Muscle of arm (tissue), 12 donors: ENCODE results near the gene SCLT1. TPM values are rescaled to one million over a fixed set of nuclear protein-coding genes. Genes with fewer than 3 reads are reported as not detected.

Experiments used
- DNase-seq: peaks from one replicate; pipeline ENCODE4 v3.0.0-alpha.2; 2013
- polyA plus RNA-seq, 12 donors: library from polyadenylated mRNA; unstranded; fragments of 120-200 nt; gene quantifications; one replicate each; pipeline ENCODE4 v1.2.1, GENCODE V29; 2013; ENCODE audit not compliant: insufficient read length in 12 of 12

SCLT1 gene
- polyA plus RNA-seq, 12 donors: 6.8 to 17.6 (median 10.0) TPM; not detected in 1

DNA sequence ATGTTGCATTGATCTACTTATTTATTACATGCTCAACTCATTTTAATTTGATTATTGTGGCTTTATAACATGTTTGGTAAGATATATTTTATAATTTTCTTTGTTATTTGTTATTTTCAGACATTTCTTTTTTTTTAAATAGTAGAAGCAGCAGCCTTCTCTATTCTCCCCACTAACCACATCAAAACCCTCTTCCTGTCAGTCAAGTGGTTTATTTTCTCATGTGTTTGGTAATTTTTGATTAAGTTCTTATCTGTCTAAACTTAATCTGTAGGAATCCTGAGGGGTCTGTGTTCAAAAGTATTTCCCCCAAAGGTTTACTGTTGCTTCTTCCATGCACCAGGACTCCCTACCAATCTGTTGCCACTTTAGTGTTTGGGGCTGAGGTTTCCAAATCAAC is 131.9 kb downstream of the SCLT1 start:
- DNase-seq: no peak

DNA sequence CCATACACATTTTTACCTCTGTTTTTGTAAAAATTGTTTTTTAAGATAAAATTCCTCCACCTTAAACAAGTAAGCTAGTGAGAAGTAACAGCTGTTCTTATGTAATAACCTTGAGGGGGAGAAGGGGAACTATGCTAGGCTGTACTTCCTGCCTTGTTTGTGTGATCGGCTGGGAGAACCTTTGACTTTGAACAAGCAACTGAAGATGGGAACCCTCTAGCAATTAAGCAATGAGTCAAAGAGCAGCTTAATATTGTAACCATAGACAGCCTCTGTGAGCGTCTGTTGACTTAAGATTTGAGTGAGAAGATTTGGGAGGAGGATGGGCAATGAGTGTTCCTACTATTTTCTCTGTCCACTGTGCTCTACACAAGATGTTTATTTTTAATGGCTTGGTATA is 135.1 kb downstream of the SCLT1 start:
- no peak for DNase-seq

DNA sequence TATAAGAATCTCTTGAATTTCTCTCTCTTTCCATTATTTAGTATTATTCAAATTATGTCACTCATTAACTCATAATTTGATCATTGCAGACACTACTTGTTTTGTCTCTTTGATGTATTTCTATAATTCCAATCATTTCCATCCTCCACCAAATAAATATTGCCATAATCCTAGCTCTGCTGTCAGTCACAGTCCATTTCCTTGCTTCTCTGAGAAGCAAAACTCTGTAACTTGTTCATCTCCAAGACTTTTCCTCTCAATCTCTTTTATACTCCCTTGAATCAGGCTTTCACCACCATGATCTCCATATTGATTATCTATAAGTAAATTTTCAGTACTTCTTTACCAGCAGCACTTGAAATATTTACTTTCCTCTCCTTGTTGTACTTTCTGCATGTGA is 135.9 kb downstream of the SCLT1 start:
- DNase-seq: no peak

DNA sequence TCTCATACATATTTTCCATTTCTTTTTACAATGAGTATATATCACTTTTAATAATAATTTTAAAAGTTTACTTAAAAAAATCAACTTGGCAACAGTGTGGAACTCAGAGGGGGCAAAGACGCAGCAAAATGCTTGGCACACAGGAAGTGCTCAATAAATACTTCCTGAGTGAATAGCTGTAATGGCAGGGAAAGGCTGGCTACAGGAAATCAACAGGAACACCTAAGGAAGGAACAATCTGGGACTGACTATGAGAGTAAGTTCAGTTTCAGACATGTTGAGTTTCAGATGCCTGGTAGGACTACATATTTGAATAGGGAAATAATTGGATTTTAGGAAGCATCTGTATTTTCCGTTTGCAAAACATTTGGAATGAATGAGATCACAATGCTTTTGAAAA is 137.6 kb downstream of the SCLT1 start:
- no peak for DNase-seq

DNA sequence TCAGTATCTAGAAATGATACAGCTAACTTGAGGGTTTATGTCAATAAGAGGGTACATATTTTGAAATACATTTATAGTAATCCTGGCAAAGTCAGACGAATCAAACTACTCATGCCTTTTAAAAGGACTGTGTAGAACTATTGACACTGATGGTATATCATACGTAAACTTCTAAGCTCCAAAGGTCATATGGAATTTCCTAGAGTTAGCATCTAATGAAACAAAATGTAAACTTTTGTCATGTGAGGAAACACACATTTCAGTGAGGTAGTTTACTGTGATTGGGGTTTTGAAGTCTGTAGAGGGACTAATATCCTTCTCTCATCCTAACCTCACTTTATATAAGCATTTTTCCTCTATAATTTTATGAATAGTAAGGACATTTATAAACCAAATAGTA is 138.4 kb downstream of the SCLT1 start:
- DNase-seq: no peak

DNA sequence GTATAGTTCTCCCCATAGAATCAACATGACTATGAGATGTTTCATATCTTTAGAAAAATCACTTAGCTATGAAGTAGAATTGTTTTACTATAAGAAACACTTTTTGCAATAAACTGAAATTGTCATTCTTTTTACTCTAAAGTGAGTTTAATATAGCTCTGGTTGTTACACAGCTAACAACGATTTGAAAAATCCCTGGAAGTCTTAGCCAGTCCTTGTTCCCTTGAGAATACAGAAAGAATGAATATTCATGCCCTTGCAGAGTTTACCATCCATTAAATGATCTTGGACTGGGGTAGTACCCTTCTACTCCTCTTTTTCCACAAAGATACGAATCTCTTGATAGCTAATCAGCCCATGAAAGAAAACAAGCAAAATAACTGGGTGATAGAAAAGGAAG is 142.0 kb downstream of the SCLT1 start:
- no peak for DNase-seq

DNA sequence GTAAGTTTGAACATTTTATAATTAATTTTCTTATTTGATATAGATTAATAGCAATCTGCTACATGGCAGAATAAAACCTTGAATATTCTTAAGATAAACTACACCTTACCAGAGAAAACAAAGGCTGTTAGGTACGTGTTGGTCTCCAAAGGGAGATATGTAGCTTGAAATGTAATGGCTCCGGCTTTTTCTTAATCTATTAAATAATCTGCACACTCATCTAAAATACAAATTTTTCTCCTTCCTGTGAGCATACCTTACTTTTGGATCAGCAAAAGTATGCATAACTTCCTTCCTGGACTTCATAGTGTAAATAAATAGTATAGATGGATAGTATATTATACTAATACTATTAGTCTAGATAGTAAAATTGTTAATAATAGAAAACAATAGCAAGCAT is 142.5 kb downstream of the SCLT1 start:
- no peak for DNase-seq

DNA sequence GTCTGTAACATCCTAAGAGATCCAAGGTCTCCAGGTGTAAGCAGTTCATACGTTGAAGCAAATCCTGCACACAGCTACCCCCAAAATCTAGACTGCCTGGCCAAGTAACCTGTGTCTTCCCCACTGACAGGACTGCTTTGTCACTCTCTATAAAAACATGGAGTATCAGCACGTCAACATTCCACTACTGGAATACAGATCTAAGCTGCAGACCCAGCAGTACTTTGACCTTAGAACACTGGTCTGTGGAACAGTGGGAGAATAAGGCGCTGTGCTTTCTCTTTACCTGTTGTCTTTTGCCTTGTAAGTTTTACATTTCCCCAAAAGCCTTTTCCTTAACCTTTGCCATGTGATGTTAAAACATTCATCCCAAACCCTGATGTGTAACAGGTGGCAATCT is 146.4 kb downstream of the SCLT1 start:
- DNase-seq: no peak

DNA sequence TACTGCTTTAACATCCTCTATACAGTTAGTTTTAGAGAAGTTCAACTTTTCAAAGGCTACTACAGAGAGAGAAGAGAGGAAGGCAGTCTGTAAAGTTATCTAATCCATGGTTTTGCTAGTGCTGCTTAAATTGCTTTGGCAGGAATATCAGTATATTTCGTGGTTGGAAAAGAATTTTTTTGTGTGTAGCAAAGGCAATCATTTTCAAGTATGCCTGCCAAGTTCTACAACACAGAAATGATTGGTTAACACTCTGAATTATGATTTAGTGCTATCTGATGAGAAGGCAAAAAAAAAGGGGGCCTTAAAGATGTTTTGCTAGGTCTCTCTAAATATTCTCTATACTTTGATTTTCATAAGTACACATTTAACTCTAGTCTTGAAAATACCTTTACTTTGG is 150.7 kb downstream of the SCLT1 start:
- peak; percentile 45 for DNase-seq

DNA sequence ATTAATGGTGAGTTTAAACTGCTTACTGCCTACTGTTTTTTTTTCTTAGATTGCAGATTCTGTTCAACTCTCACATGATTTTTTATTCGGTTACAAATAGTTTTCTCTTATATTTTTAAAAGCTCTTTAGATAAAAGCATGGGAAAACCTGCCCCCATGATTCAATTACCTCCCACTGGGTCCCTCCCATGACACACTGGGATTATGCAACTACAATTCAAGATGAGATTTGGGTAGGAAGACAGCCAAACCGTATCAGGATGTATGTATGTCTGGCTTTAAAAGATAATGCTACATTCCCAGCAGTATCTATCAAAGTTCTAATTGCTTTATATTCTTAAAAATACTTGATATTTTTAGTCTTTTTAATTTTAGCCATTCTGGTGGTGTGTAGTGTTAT is 152.4 kb downstream of the SCLT1 start:
- no peak for DNase-seq

DNA sequence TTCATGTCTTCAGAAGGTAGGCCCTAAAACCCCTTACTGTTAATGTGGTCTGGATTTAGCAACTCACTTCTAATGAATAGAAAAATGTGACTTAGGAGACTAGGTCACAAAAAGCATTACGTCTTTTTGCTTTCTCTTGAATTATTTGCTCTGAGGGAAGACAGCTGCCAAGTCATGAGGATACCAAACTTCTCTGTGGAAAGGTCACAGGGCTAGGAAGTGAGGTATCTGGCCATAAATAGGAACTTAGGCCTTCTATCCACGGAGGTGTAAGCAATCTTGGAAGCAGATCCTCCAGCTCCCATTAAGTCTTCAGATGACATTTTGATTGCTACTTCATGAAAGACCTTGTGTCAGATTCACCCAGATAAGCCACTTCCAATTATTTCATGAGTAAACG is 163.3 kb downstream of the SCLT1 start:
- no peak for DNase-seq

DNA sequence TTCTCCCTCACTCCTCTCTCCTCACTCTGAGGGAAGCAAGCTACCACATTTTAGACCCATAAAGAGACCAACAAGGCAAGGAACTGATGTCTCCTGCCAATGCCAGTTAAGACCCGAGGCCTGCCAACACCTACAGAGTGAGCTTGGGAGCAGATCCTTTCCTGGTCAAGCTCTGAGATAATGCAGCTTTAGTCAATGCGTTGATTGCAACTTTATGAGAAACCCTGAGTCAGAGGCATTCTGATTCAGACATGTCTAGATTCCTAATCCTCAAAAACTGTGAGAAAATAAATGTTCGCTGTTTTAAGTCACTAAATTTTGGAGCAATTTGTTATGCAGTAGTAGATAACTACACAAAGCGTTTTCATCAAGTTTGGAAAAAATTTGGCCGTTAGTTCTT is 168.4 kb downstream of the SCLT1 start:
- no peak for DNase-seq

DNA sequence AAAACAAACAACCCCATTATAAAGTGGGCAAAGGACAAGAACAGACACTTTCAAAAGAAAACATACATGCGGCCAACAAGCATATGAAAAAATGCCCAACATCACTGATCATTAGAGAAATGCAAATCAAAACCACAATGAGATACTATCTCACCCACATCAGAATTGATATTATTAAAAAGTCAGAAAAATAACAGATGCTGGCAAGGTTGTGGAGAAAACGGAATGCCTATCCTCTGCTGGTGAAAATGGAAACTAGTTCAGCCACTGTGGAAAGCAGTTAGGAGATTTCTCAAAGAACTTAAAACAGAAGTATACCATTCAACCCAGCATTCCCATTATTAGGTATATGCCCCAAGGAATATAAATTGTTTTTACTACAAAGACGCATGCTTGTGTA is 171.4 kb downstream of the SCLT1 start:
- DNase-seq: no peak

DNA sequence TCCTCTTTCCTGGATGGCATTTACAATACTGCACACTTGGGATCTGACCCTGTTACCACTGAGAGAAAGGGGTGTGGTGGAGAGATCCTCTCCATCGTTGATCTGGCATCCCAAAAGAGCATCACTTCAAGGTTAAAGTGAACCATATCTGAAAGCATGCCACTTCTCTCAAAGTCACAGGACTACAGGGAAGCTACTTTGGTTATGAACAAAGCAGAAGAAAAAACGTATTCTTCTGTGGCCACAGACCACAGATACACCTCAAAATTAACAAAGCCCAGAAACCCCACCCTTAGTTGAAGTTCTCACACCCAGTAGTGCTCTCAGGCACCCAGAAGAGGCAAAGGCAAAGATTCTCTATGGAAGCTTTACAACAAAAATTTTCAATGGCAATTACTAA is 175.6 kb downstream of the SCLT1 start:
- no peak for DNase-seq

DNA sequence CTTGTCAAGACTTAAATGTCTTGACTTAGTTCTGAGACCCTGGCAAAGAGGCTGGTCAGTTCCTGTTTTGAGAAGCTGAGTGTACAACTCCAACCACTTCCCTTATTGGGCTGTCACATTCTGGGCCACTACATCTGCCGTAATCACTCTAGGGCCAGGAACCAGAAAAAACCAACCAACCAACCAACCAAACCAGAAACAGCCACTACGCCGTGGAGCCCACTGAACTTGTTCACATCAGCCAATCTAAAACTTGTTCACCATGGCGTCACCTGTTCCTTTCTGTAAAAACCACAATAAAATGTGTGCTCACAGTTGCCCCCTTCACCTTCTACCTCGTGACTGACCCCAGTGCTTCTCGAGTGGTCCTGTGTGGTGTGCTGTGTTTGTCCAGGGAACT is 176.5 kb downstream of the SCLT1 start:
- no peak for DNase-seq

DNA sequence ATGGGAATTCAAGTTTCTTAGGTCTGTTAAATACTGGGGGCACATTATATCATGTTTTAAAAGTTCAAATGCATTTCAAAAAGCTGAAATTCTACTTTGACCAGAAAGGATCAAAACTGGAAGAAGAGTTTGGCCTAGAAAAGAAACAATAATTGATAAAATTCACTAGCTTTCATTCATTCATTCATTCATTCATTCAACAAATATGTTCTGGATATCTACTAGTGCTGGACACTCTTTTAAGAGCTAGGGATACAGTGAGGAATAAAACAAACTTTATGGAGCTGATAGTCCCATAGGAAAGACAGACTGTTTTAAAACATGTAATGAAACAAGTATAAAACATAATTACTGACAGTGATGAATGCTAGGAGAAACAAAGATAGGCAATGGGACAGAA is 177.8 kb downstream of the SCLT1 start:
- DNase-seq: no peak

DNA sequence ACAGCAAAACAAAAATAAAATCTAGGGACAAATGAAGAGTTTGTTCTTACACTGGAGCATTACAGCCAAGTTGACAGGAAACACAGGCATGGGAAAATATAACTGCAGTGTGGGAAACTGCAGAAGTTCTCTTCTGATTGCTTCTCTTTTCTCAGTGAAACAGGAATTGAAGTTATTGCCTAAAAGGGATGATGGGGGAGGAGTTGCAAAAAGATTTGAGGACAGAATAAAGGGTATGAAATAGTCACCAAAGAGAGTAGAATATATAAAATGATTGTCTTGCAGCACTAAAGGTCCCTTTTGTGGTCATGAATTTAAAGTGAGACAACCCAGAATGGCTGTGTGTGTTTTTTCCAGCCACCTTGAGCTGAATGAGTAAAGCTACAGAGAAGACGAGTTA is 180.1 kb downstream of the SCLT1 start:
- no peak for DNase-seq

DNA sequence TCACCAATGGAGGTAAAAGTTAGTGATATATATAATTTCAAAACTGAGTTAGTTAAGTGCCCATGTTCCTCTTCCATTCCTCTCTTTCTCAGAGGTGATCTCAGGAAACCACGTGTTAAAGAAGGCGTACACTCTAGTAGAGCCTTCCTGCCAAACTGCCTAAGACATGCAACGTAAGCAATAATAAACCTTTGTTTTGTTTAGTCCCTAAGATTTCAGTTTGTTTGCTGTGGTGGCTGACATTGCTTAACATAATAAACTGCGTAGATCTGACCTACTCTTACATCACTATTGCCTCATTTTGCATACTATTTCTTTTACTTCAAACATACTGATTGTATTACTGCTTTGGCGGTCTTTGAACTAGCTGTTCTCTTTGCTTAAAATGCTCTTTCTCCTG is 184.6 kb downstream of the SCLT1 start:
- no peak for DNase-seq

DNA sequence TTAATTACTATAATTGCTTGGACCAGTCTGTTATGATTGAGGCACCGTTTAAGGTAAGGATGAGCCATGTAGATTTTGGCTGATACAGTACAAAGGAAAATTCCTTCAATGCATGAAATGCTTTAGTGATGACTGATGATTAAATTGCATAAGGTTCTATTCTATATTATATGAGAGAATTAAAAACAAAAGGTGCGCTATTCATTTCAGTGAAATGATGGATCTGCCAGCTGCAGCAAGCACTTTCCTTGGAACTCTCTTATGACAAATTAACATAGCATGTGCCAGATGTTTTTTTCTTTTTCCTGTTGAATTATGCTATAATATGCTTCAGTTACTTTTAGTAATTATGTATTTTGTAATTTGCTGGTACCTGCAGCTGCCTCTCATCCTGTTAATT is 185.4 kb downstream of the SCLT1 start:
- no peak for DNase-seq

DNA sequence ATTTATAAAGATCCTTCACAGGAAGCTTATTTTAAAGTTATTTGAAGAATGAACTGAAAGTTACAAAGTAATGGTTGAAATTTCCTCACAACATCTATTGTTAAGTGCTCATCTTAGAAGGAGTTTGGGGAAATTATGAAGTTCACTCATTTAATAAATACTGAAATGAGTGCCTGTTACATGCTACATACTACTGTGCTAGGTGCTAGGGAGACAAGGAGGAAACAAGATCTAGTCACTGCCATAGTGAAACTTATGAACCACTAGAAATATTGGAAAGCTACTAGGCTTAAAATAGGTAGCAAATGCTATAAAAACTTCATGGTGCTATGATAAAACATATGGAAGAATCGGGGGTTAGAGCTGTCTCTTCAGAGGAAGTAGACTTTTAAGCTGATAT is 186.8 kb downstream of the SCLT1 start:
- DNase-seq: no peak

DNA sequence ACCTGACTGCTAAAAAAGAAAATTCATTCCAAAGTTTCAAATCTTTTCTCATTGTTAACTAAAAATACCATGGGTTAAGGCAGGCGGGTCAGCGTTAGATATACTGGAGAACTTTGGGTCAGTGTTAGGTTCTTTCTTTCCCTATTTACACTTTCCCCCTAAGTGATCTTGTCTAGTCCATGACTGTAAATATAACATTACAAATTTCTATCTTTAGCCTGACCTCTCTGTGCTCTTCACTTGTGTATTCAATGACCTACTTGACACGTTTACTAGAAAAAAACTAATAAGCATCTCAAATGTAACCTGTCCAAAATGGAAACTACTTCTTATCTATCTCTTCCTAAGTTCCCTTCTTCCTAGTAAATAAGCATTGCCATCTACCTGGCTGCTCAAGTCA is 188.5 kb downstream of the SCLT1 start:
- DNase-seq: no peak

DNA sequence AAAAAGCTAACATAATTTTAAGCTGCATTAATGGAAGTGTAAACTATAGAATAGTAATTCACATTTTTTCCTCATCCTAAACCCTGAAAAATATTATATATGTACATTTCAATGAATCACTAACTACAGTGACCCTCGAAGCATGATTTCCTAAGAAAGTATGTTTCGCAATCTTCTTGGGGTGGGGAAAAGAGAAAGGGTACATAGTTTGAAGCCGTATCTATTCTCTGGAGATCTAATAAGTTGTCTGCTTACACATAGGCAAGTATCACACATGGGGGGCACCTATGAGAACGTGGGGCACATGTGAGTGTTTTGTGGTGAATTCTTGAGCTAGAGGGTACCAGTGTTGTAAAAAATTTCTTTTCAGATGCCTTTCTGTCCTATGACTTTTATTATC is 212.7 kb downstream of the SCLT1 start:
- no peak for DNase-seq

DNA sequence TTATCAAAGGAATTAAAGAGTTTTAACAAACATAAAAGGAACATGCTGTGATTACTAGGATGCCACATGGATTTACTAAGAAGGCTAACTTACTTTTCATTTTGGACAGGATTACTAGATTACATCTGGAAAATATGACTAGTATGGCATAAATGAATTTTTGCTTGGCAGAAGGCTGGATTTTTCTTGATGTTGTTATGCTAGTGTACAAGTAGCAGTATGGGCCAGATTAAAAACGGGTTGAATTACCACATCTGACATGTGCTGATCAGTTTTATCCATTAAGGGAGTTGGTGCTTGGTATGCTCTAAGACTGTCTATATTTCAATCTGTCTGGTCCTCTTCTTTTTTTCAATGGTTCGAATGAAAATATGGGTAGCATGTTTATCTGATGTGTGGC is 213.4 kb downstream of the SCLT1 start:
- no peak for DNase-seq

DNA sequence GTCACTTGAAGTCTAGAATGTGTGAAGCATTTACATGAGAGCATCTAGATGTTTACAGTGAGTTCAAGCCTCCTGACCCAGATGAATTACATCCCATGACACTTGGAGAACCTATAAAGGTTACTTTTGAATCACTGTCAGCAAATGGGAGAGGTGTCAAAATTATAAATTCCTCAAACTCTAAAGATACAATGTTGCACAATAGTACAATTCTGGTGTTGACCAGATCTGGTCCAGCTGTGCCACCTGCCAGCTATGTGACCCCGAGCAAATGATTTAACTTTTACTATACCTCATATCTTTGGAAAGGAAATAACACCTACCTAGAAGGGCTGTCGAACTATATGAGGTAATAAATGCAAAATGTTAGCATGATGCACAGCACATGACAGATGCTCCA is 214.1 kb downstream of the SCLT1 start:
- no peak for DNase-seq

DNA sequence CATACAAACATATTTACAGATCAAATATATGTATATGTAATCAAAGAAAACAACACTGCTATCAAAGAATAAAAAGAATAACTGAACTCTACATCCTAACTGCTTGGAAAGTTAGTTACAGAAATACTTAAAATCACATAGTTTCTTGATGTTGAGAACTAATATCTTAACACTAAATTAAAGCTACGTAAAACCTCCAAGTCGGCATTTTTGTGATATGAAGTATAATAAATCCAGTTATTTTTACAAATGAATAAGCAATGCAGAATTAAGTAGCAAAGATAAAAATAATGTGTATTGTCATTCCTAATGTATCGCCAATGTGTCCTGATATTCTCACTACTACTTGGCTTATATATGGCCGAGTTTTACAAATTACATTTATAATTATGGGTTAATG is 215.4 kb downstream of the SCLT1 start:
- no peak for DNase-seq
